ENCODE measurements around the gene EYA3. TPM values are rescaled to one million over a fixed set of nuclear protein-coding genes. Genes with fewer than 3 reads are reported as not detected.

EYA3 gene
- total RNA-seq, 1 donor from 2014 or later = 22.1 TPM

GRCh38 chr1:27971674-27972073 lies 116.7 kb downstream of the EYA3 start:
- Histone ChIP-seq H3K27me3 (ENCODE audit: insufficient read depth, low read length) (no peaks in the 10 kb centered on the region), H3K4me1 (ENCODE audit: insufficient read depth, low read length) (peaks cover 29% of the 10 kb centered on the region), H4K20me1 (ENCODE audit: insufficient read depth, low read length) (no peaks in the 10 kb centered on the region), H3K27ac (ENCODE audit: low read depth, low read length) (no peak overlapping the region), H3K4me2 (ENCODE audit: low read length) (no peak overlapping the region), H3K4me3 (ENCODE audit: insufficient read depth, low read depth, low read length) (no peak overlapping the region), H3K79me2 (ENCODE audit: insufficient read depth, low read length) (no peaks in the 10 kb centered on the region), H2AFZ (ENCODE audit: low read depth, low read length) (no peak overlapping the region), H3K36me3 (ENCODE audit: insufficient read depth, low read length) (peaks cover 4% of the 10 kb centered on the region), H3K9ac (ENCODE audit: low read length) (no peak overlapping the region), H3K9me3 (ENCODE audit: insufficient read depth, low read depth, low read length) (no peaks in the 10 kb centered on the region)
- TF ChIP-seq CTCF (IDR thresholded peaks at IDR 0.05; ENCODE audit: insufficient read depth, low read depth, low read length) = no peak
- TF ChIP-seq EZH2 (IDR thresholded peaks at IDR 0.05; ENCODE audit: insufficient read depth, low read length) = no peak
- H3K4me3 Mint-ChIP-seq (ENCODE audit: unreplicated experiment) = no peak overlapping the region
- no peaks in the 10 kb centered on the region for H3K9me3 Mint-ChIP-seq (ENCODE audit: unreplicated experiment)
- H3K36me3 Mint-ChIP-seq (ENCODE audit: low read depth, unreplicated experiment) = peaks cover 13% of the 10 kb centered on the region
- no peaks in the 10 kb centered on the region for H3K27me3 Mint-ChIP-seq (ENCODE audit: low read depth, unreplicated experiment)
- no peak for DNase-seq (ENCODE audit: low read depth)
- FAIRE-seq = no peak
- no peak overlapping the region for H3K27ac Mint-ChIP-seq (ENCODE audit: unreplicated experiment)
- H3K4me1 Mint-ChIP-seq (ENCODE audit: low read depth, unreplicated experiment) = peaks cover 49% of the 10 kb centered on the region

GRCh38 chr1:27970401-27970800 lies 118.0 kb downstream of the EYA3 start:
- Histone ChIP-seq H3K36me3 (ENCODE audit: insufficient read depth, low read length) (peaks cover 4% of the 10 kb centered on the region), H3K27ac (ENCODE audit: low read depth, low read length) (peak overlapping the region; percentile 46), H3K4me1 (ENCODE audit: insufficient read depth, low read length) (peaks cover 29% of the 10 kb centered on the region), H3K4me2 (ENCODE audit: low read length) (peak overlapping the region; percentile 63), H3K27me3 (ENCODE audit: insufficient read depth, low read length) (no peaks in the 10 kb centered on the region), H2AFZ (ENCODE audit: low read depth, low read length) (no peak overlapping the region), H3K9me3 (ENCODE audit: insufficient read depth, low read depth, low read length) (no peaks in the 10 kb centered on the region), H3K79me2 (ENCODE audit: insufficient read depth, low read length) (no peaks in the 10 kb centered on the region), H3K9ac (ENCODE audit: low read length) (peak overlapping the region; percentile 22), H4K20me1 (ENCODE audit: insufficient read depth, low read length) (no peaks in the 10 kb centered on the region), H3K4me3 (ENCODE audit: insufficient read depth, low read depth, low read length) (no peak overlapping the region)
- peaks cover 16% of the 10 kb centered on the region for H3K36me3 Mint-ChIP-seq (ENCODE audit: low read depth, unreplicated experiment)
- peak; percentile 99 for FAIRE-seq
- H3K9me3 Mint-ChIP-seq (ENCODE audit: unreplicated experiment) = no peaks in the 10 kb centered on the region
- DNase-seq (ENCODE audit: low read depth) = peak; percentile 91
- TF ChIP-seq CTCF (IDR thresholded peaks at IDR 0.05; ENCODE audit: insufficient read depth, low read depth, low read length) (no peak), EZH2 (IDR thresholded peaks at IDR 0.05; ENCODE audit: insufficient read depth, low read length) (no peak)
- H3K27me3 Mint-ChIP-seq (ENCODE audit: low read depth, unreplicated experiment) = no peaks in the 10 kb centered on the region
- peaks cover 52% of the 10 kb centered on the region for H3K4me1 Mint-ChIP-seq (ENCODE audit: low read depth, unreplicated experiment)
- H3K4me3 Mint-ChIP-seq (ENCODE audit: unreplicated experiment) = peak overlapping the region; percentile 6
- peak overlapping the region; percentile 81 for H3K27ac Mint-ChIP-seq (ENCODE audit: unreplicated experiment)

- H3K4me1 ChIP-seq (ENCODE audit: insufficient read depth, low read length) = peaks cover 29% of the 10 kb centered on the region
- H3K9ac ChIP-seq (ENCODE audit: low read length) = no peak overlapping the region
- H3K4me3 Mint-ChIP-seq (ENCODE audit: unreplicated experiment) = no peak overlapping the region
- no peak overlapping the region for H3K4me3 ChIP-seq (ENCODE audit: insufficient read depth, low read depth, low read length)
- TF ChIP-seq EZH2 (IDR thresholded peaks at IDR 0.05; ENCODE audit: insufficient read depth, low read length) = no peak
- H3K9me3 ChIP-seq (ENCODE audit: insufficient read depth, low read depth, low read length) = no peaks in the 10 kb centered on the region
- no peaks in the 10 kb centered on the region for H3K27me3 ChIP-seq (ENCODE audit: insufficient read depth, low read length)
- no peaks in the 10 kb centered on the region for H3K36me3 ChIP-seq (ENCODE audit: insufficient read depth, low read length)
- peaks cover 15% of the 10 kb centered on the region for H3K36me3 Mint-ChIP-seq (ENCODE audit: low read depth, unreplicated experiment)
- peak overlapping the region; percentile 34 for H3K4me2 ChIP-seq (ENCODE audit: low read length)
- peak; percentile 55 for FAIRE-seq
- DNase-seq (ENCODE audit: low read depth) = peak; percentile 94
- H3K27me3 Mint-ChIP-seq (ENCODE audit: low read depth, unreplicated experiment) = no peaks in the 10 kb centered on the region
- H3K79me2 ChIP-seq (ENCODE audit: insufficient read depth, low read length) = no peaks in the 10 kb centered on the region
- H3K27ac ChIP-seq (ENCODE audit: low read depth, low read length) = peak overlapping the region; percentile 25
- peaks cover 52% of the 10 kb centered on the region for H3K4me1 Mint-ChIP-seq (ENCODE audit: low read depth, unreplicated experiment)
- peak overlapping the region; percentile 84 for H3K27ac Mint-ChIP-seq (ENCODE audit: unreplicated experiment)
- no peaks in the 10 kb centered on the region for H4K20me1 ChIP-seq (ENCODE audit: insufficient read depth, low read length)
- H3K9me3 Mint-ChIP-seq (ENCODE audit: unreplicated experiment) = no peaks in the 10 kb centered on the region
- no peak overlapping the region for H2AFZ ChIP-seq (ENCODE audit: low read depth, low read length)
Observed at GRCh38 chr1:27968692-27969091, 119.7 kb downstream of the EYA3 start.
